ENCODE data around the gene TMEM248. TPM values are rescaled to one million over a fixed set of nuclear protein-coding genes. Genes with fewer than 3 reads are reported as not detected.
A peak's percentile ranks its signal among the peaks of the same experiment; 100 is the strongest.
"Not testable (repeated sequence)": the region's sequence is repeated elsewhere in the genome, so short reads cannot be mapped to it uniquely, and the experiment has no call there.

TMEM248 gene
- total RNA-seq, 1 experiment from 2014 or later, result 60.4 TPM

- H3K27me3 Mint-ChIP-seq (ENCODE audit: low read depth), result not testable (repeated sequence)
These were observed 68.5 kb downstream of the TMEM248 start for GRCh38 chr7:66989552-66989951.

GRCh38 chr7:66994051-66994450 lies 73.0 kb downstream of the TMEM248 start:
- DNase-seq (ENCODE audit: low spot score); POLR2A ChIA-PET; ATAC-seq; H3K4me1 Mint-ChIP-seq; H3K9me3 Mint-ChIP-seq; H3K27me3 Mint-ChIP-seq (ENCODE audit: low read depth): not testable (repeated sequence)
- peaks cover 25% of the 10 kb centered on the region for H3K36me3 Mint-ChIP-seq
- H3K4me3 Mint-ChIP-seq, result peak overlapping the region; percentile 100
- CTCF ChIA-PET, result interaction anchor here (1.3 kb wide), 1 partner anchor 149 kb away, joined by 5 read pairs; no protein-coding TSS in a partner anchor
- H3K27ac Mint-ChIP-seq, result peak overlapping the region; percentile 57; the same call in 1 of the 2 replicates

More at GRCh38 chr7:66989552-66989951, 68.5 kb downstream of the TMEM248 start:
- H3K4me1 Mint-ChIP-seq; H3K4me3 Mint-ChIP-seq; ATAC-seq; H3K9me3 Mint-ChIP-seq; H3K27ac Mint-ChIP-seq; DNase-seq (ENCODE audit: low spot score): not testable (repeated sequence)
- ChIA-PET POLR2A (interaction anchor here (0.7 kb wide), 1 partner anchor 18 kb away, joined by 3 read pairs; no protein-coding TSS in a partner anchor), CTCF (interaction anchor here (0.7 kb wide), 1 partner anchor 84 kb away, joined by 3 read pairs; no protein-coding TSS in a partner anchor)
- H3K36me3 Mint-ChIP-seq, result peaks cover 37% of the 10 kb centered on the region

GRCh38 chr7:66994691-66995049 lies 73.6 kb downstream of the TMEM248 start:
- H3K4me1 Mint-ChIP-seq; H3K9me3 Mint-ChIP-seq; POLR2A ChIA-PET; H3K27me3 Mint-ChIP-seq (ENCODE audit: low read depth): not testable (repeated sequence)
- DNase-seq (ENCODE audit: low spot score) (peak; percentile 19), ATAC-seq (peak; percentile 5; the same call in 1 of the 2 replicates)
- Mint-ChIP-seq H3K4me3 (peak overlapping the region; percentile 100), H3K27ac (peak overlapping the region; percentile 100), H3K36me3 (peaks cover 29% of the 10 kb centered on the region)
- CTCF ChIA-PET, result interaction anchor here (0.7 to 1.3 kb wide), 2 partner anchors 121 to 150 kb away, joined by 3 to 5 read pairs; no protein-coding TSS in a partner anchor
- TF ChIP-seq TEAD1 (CRISPR knock-in tag; IDR thresholded peaks at IDR 0.05), result peak; percentile 19; the same call in 1 of the 2 replicates

- H3K27ac Mint-ChIP-seq, result peak within 1 kb of the TSS; percentile 100
- H3K36me3 Mint-ChIP-seq, result peaks cover 29% of the 10 kb centered on the region
- not testable (repeated sequence) for H3K9me3 Mint-ChIP-seq; H3K27me3 Mint-ChIP-seq (ENCODE audit: low read depth); H3K4me1 Mint-ChIP-seq
- TF ChIP-seq ARID4B (CRISPR knock-in tag; IDR thresholded peaks at IDR 0.05; ENCODE audit: borderline replicate concordance) (peak; percentile 75; the same call in 1 of the 2 replicates), FOXK1 (CRISPR knock-in tag; IDR thresholded peaks at IDR 0.05) (peak; percentile 86), MAX (CRISPR knock-in tag; IDR thresholded peaks at IDR 0.05) (peak; percentile 79), ETV6 (CRISPR knock-in tag; IDR thresholded peaks at IDR 0.05) (peak; percentile 54; the same call in 1 of the 2 replicates), SP1 (CRISPR knock-in tag; conservative IDR thresholded peaks at IDR 0.05) (peak; percentile 67; the same call in 1 of the 2 replicates), E2F5 (CRISPR knock-in tag; IDR thresholded peaks at IDR 0.05) (peak; percentile 68; the same call in 1 of the 2 replicates), HMGXB4 (CRISPR knock-in tag; IDR thresholded peaks at IDR 0.05) (peak; percentile 70; the same call in 1 of the 2 replicates)
- CTCF ChIA-PET, result interaction anchor here (0.6 to 1.3 kb wide), 6 partner anchors 90 to 790 kb away, joined by 3 to 6 read pairs (median 3); no protein-coding TSS in a partner anchor
- POLR2A ChIA-PET, result interaction anchor here (0.5 to 1.0 kb wide), 2 partner anchors 63 to 307 kb away, joined by 4 to 5 read pairs; no protein-coding TSS in a partner anchor
- peak within 1 kb of the TSS; percentile 100 for H3K4me3 Mint-ChIP-seq
- ATAC-seq (peak; percentile 60), DNase-seq (ENCODE audit: low spot score) (peak; percentile 93)
These were observed 74.2 kb downstream of the TMEM248 start, which contains the start of gene SBDS for GRCh38 chr7:66995050-66995776. TSS of gene SBDS (minus strand) at chr7:66995586. CDS start at chr7:66995417, 169 bp downstream.
